ENCODE measurements around the gene PITPNC1.

PITPNC1 gene

GRCh38 chr17:67619555-67619954 is 242.5 kb downstream of the PITPNC1 start:
- no peak overlapping the region for H3K4me3 ChIP-seq (IDR thresholded peaks at IDR 0.05; ENCODE audit: insufficient read depth, low read depth, low read length)
- TF ChIP-seq CTCF (conservative IDR thresholded peaks at IDR 0.05; ENCODE audit: low read depth, low read length) = no peak
- H3K36me3 ChIP-seq (ENCODE audit: insufficient read depth) = peaks cover 3% of the 10 kb centered on the region; the same call in 1 of the 2 replicates
- no peaks in the 10 kb centered on the region for H3K79me2 ChIP-seq (ENCODE audit: insufficient read depth, low read depth)
- no peak overlapping the region for H2AFZ ChIP-seq (ENCODE audit: low read depth)
- no peaks in the 10 kb centered on the region for H4K20me1 ChIP-seq (ENCODE audit: insufficient read depth)
- no peaks in the 10 kb centered on the region for H3K27me3 ChIP-seq (ENCODE audit: insufficient read depth, low read depth)
- no peak overlapping the region for H3K9ac ChIP-seq
- no peak overlapping the region for H3K27ac ChIP-seq
- no peaks in the 10 kb centered on the region for H3K4me1 ChIP-seq (ENCODE audit: low read depth, poor library complexity, severe bottlenecking)
- no peak overlapping the region for H3K4me2 ChIP-seq

GRCh38 chr17:67620088-67620487 is 243.0 kb downstream of the PITPNC1 start:
- Histone ChIP-seq H3K9ac (no peak overlapping the region), H3K36me3 (ENCODE audit: insufficient read depth) (peaks cover 3% of the 10 kb centered on the region; the same call in 1 of the 2 replicates), H3K27ac (no peak overlapping the region), H3K4me2 (no peak overlapping the region), H3K4me3 (IDR thresholded peaks at IDR 0.05; ENCODE audit: insufficient read depth, low read depth, low read length) (no peak overlapping the region), H4K20me1 (ENCODE audit: insufficient read depth) (no peaks in the 10 kb centered on the region), H3K27me3 (ENCODE audit: insufficient read depth, low read depth) (no peaks in the 10 kb centered on the region), H2AFZ (ENCODE audit: low read depth) (no peak overlapping the region), H3K79me2 (ENCODE audit: insufficient read depth, low read depth) (no peaks in the 10 kb centered on the region), H3K4me1 (ENCODE audit: low read depth, poor library complexity, severe bottlenecking) (no peaks in the 10 kb centered on the region)
- no peak for TF ChIP-seq CTCF (conservative IDR thresholded peaks at IDR 0.05; ENCODE audit: low read depth, low read length)

- H3K36me3 ChIP-seq (ENCODE audit: insufficient read depth) = peaks cover 3% of the 10 kb centered on the region; the same call in 1 of the 2 replicates
- no peak for TF ChIP-seq CTCF (conservative IDR thresholded peaks at IDR 0.05; ENCODE audit: low read depth, low read length)
- no peak overlapping the region for H3K27ac ChIP-seq
These were observed 243.6 kb downstream of the PITPNC1 start for GRCh38 chr17:67620636-67621035.

GRCh38 chr17:67623767-67624166 is 246.7 kb downstream of the PITPNC1 start:
- Histone ChIP-seq H3K4me1 (ENCODE audit: low read depth, poor library complexity, severe bottlenecking) (peaks cover 27% of the 10 kb centered on the region), H3K4me2 (no peak overlapping the region), H3K9ac (no peak overlapping the region), H2AFZ (ENCODE audit: low read depth) (no peak overlapping the region), H3K36me3 (ENCODE audit: insufficient read depth) (peaks cover 3% of the 10 kb centered on the region; the same call in 1 of the 2 replicates), H3K4me3 (IDR thresholded peaks at IDR 0.05; ENCODE audit: insufficient read depth, low read depth, low read length) (no peak overlapping the region), H3K79me2 (ENCODE audit: insufficient read depth, low read depth) (no peaks in the 10 kb centered on the region; the same call in 1 of the 2 replicates), H4K20me1 (ENCODE audit: insufficient read depth) (no peaks in the 10 kb centered on the region), H3K27me3 (ENCODE audit: insufficient read depth, low read depth) (no peaks in the 10 kb centered on the region), H3K27ac (no peak overlapping the region)
- no peak for TF ChIP-seq CTCF (conservative IDR thresholded peaks at IDR 0.05; ENCODE audit: low read depth, low read length)

More at GRCh38 chr17:67620636-67621035, 243.6 kb downstream of the PITPNC1 start:
- no peaks in the 10 kb centered on the region for H3K79me2 ChIP-seq (ENCODE audit: insufficient read depth, low read depth)
- no peak overlapping the region for H3K4me2 ChIP-seq
- H3K4me1 ChIP-seq (ENCODE audit: low read depth, poor library complexity, severe bottlenecking) = no peaks in the 10 kb centered on the region
- H3K27me3 ChIP-seq (ENCODE audit: insufficient read depth, low read depth) = no peaks in the 10 kb centered on the region
- no peak overlapping the region for H3K4me3 ChIP-seq (IDR thresholded peaks at IDR 0.05; ENCODE audit: insufficient read depth, low read depth, low read length)
- no peak overlapping the region for H2AFZ ChIP-seq (ENCODE audit: low read depth)
- no peak overlapping the region for H3K9ac ChIP-seq
- no peaks in the 10 kb centered on the region for H4K20me1 ChIP-seq (ENCODE audit: insufficient read depth)
